ENCODE results near the gene TMEM63A.
"Not testable (repeated sequence)": the region's sequence is repeated elsewhere in the genome, so short reads cannot be mapped to it uniquely, and the experiment has no call there.

TMEM63A gene

DNA sequence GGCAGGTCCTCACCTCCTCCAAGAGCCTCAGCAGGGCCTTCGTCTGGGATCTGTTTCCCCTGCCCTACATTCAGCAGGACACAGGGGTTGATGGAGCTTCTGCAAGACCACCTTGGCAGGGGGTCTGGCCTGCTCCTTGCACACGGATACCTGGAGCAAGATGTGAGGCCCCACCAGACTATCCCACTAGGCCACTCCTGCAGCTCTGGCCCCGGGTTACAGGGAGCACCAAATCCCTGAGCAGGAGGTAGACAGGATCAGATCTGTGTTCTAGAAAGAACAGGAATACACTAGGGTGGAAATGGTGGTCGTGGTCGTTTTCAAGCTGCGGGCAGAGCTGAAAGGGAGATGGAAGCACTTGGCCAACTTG, 38.8 kb downstream of the TMEM63A start:
- no peak for DNase-seq

DNA sequence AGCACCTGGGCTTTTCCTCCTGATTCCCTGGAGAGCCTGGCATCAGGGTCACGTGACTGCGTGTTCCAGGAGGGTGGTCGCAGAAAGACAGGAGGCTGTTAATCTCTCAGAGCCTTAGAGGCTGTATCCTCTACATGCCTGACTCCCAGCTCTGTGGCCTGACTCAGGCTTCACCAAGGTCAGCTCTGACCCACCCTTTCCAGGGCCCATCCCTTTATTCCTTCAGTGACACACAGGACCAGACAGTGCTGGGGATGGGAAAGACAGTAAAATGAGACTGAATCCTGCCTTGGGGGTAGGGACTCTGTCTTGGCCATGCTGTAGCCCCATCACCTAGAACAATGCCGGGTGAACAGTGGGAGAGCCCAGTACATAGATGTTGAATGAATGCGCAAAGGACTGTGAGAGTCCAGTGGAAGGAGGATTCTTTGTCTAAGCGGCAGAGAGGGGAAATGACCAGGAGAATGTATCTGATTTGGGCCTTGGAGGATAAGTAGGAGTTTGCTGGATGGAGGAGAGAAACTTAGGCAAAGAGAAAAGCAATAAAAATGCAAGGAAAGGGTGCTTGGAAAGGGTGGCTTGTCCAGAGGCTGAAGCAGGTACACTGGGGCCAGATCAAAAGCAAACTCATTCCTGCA, 39.3 kb downstream of the TMEM63A start:
- DNase-seq = no peak

DNA sequence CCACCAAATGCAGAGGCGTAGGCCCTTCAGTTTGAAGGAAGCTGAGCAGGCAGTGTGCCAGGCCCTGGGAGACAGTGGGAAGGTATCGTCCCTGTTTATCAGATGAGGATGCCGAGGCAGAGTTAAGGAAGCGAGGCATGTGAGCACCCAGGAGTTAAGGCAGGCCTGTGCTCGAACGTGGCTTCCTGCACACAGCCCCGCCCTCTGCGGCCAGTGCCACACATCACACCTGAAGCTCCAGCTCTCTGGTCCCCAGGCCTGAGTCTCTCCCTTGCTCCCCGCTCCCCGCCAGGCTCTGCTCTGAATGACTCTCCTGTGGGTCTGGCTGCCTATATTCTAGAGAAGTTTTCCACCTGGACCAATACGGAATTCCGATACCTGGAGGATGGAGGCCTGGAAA, 40.1 kb downstream of the TMEM63A start:
- no peak for DNase-seq

DNA sequence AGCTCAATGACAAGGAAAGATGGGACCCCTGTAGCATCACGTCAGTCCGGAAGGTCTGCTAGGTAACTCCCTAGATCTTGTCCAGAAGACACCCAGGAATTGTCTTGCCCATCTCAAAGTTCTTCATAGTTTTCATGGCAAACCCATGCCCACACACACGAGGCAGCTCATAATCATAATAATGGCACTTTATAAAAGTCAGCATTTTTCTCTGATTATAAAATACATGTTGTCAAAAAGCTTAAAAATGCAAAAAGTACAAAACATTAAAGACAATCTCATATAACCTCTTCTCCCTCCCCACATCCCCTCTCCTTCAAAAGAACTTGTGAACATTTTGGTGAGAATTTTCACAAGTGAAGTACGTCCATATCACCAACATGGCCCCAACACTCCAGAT, 41.5 kb downstream of the TMEM63A start:
- no peak for DNase-seq

DNA sequence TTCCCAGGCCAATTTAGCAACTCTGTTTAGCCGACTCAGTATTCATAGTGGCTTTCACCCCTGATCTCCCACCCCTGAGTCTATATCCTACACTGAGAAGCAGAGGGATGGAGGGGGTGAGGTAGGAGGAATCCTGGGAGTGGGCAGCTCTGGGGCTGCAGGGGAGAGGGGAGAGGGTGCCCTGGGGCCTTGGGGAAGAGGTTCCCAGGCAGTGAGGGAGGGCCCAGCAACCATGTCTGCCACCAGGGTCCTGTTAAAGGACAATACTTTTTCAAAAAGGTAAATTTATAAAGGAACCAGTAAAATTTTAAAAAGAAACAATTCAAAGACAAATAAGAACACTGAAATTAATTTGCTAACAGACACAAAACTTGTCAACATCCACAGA, 42.0 kb downstream of the TMEM63A start:
- DNase-seq = no peak

DNA sequence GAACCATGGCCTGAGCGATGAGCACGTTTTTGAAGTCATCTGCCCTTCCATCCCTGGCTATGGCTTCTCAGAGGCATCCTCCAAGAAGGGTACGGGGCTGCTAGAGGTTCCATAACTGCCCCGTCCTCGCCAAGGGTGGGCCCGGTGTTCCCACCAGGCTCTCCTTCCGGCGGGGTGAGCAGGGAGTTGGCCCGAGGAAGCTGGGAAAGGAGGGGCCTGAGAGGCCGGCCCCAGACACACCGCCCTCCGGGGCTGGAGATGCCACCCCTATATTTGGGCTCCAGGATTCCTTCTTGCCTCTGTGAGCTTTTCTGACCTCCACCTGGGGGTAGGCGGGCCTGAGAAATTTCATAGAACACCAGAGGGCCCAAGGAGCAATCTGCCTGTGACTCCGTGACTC, 43.4 kb downstream of the TMEM63A start:
- no peak for DNase-seq

DNA sequence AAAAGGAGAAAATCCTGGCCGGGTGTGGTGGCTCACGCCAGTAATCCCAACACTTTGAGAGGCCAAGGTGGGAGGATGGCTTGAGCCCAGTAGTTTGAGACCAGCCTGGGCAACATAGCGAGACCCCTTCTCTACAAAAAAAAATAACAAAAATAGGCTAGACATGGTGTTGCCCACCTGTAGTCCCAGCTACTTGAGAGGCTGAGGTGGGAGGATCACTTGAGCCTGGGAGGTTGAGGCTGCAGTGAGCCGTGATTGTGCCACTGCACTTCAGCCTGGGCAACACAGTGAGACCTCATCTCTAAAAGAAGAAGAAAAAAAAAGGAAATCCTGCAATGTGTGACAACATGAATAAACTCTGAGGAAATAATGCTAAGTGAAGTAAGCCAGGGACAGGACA, 45.9 kb downstream of the TMEM63A start:
- not testable (repeated sequence) for DNase-seq

DNA sequence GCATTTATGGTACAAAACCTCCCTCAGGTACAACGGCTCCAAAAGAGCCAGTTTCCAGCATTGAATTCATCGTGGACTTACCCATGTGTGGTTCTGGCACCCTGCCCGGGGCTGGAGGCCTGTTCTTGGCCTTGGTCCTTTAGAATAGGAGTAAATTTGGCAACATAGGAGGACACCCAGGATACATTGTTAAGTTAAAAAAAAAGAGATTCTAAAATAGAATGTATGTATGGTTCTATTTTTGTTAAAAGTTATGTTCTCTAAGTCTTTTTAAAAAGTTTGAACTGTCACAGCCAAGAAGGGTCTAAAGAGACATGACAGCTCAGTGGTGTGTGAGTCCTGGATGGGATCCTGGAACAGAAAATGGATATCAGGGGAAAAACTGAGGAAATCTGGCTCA, 46.3 kb downstream of the TMEM63A start:
- no peak for DNase-seq

DNA sequence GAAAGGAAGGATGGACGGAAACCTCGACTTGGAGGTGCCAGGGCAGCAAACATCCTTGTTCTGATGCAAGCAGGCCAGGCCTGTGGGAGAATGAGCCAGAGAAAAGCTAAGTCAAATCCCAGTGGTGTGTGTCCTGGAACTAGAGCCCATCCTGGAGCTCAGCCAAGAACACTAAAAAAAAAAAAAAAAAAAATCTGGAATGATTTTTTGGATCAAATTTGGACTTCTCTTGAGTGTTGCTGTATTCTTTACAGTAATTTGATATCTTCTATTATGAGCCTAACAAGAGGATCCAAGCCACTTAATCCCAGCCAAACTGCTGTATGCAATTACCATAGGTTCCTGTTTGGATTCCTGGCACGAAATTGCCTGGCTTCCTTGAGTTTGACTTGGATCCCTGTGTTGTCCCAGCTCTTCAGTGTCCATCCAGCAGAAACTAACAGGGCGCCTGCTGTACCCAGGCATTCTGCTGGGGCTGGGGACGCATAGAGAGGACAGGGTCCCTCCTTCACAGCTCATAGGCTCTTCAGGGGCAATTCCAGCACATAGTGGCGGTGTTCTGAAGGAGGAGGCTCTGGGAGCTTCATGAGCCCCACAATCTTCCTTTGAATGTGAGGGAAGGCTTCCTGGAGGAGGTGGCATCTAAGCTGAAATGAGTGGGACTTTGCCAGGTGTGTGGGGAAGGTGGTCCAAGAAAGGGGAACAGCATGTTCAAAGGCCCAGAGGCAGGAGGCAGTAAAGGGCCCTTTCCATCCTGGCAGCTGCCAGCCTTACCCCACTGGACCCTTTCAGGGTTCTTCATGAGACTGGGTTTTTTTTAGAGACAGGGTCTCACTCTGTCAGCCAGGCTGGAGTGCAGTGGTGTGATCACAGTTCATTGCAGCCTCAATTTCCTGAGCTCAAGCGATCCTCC, 47.5 kb downstream of the TMEM63A start:
- DNase-seq = no peak

DNA sequence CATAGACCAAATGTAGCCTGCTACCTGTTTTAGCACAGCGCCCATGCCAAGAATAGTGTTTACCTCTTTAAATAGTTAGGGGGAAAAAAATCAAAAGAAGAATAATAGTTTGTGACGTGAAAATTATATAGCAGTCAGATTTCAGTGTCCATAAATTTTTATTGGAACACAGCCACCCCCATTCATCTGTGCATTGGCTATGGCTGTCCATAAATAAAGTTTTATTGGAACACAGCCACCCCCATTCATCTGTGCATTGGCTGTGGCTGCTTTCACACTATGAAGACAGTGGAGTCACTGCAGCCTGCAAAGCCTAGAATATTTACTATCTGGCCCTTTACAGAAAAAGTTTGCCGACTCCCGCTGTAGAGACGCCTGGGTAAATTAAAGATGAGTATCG, 51.3 kb downstream of the TMEM63A start:
- DNase-seq = no peak

DNA sequence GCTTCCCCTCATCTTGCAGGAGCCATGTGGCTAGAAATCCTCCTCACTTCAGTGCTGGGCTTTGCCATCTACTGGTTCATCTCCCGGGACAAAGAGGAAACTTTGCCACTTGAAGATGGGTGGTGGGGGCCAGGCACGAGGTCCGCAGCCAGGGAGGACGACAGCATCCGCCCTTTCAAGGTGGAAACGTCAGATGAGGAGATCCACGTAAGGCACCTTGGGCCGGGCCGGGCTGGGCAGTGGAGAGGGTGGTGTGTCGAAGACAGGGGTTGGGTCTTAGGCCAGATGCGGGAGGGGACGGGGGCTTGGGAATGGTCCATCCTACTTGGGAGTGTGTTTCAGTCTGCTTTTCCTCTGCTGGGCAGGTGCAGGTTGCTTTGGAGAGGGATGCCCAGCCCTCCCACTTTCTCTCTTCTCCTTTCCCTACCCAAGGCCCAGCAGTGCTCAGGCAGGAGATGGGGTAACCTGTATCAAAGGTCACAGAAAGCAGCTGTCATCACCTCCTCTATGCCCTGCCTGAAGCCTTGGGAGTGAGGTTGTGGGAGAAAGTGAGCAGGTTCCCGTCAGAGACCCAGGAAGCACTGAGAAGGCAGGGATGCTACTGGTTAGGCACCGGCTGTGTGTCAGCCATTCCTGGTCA, 53.4 kb downstream of the TMEM63A start:
- DNase-seq = no peak

DNA sequence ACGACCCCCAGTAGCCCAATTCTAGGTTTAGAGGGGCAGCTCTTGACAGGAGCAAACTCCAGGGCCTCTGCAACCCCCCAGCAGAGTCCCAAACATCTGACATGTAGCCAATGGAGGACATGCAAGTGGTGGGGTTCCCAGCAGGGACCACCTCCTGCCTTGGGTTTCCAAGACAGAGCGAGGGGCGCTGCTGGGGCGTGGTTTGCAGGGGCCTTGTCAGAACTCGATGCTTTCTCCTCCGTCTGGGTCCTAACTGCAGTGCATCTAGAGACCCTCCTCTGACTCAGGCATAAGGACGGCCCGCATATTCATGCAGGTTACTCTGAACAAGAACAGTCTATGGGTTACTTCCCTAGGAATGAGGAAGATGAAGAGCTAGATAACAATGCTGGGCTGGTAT, 55.1 kb downstream of the TMEM63A start:
- DNase-seq = no peak

DNA sequence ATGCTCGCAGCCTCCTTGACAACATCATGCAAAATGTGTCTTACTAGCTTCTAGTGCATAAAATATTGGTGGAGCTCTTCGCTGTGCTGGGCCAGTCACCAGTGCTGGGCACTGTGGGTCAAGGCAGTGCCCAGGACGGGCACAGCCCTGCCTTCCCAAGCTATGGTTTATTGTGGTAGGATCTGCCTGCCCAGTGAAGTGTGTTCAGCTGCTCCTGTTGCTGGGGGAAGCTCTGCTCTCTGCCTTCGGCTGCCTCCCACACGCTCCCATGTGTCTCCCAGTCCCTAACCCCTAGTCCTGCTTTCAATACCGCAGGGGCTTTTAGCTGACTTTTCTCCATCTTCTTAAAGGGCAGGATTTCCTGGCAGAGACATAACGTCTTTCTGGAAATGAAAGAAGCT, 56.6 kb downstream of the TMEM63A start:
- no peak for DNase-seq

DNA sequence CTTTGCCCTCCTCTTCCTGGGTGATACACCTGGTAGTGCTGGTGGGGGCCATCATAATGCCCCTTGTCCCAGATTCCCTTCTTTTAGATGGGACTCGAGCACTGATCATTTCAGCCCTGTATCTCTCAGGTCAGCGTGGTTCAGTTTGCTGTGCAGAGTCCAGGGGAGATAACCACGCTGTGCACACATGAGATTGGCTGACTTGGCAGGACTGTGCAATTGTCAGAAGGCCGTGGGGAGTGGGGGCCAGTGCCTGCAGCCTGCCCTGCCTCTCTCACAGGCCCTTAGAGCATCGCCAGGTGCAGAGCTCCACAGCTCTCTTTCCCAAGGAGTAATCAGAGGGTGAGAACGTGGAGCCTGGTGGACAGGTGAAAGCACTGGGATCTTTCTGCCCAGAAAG, 57.1 kb downstream of the TMEM63A start:
- DNase-seq = no peak

DNA sequence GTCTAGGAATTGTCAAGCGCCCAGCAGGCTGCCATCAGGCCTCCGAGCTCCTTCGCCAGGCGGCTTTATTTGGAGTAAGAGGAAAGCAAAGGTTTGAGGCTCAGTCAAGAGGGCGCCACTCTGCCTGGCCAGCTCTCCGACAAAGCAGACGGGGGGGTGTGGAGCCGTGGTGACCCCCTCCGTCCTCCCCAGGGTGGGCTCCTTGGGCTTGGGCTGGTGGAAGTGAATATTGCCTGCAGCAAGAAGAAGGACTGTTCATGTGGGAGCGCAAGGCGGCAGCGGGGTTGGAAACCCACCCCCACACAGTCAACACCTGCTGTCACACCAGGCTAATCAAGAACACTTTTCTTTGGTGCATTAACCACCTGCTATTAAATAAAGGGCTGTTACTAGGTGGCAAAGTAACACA, 57.6 kb downstream of the TMEM63A start:
- no peak for DNase-seq

DNA sequence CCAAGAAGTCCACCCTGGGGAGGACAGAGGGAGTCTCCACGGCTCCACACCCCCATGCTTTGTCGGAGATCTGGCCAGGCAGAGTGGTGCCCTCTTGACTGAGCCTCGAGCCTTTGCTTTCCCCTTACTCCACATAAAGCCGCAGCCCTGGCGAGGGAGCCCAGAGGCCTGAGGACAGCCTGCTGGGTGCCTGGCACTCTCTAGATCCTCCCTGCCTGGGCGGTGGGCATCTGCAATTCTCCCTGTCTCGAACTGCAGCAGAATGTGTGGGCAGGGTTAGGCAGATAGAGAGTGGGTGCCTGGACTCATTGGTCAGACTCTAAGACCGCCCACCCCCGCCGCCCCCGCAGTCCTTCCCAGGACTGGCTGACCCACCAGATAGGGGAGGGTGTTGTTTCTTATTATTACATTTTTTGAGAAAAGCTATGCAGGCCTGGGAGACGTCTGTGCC, 58.3 kb downstream of the TMEM63A start:
- DNase-seq = no peak

DNA sequence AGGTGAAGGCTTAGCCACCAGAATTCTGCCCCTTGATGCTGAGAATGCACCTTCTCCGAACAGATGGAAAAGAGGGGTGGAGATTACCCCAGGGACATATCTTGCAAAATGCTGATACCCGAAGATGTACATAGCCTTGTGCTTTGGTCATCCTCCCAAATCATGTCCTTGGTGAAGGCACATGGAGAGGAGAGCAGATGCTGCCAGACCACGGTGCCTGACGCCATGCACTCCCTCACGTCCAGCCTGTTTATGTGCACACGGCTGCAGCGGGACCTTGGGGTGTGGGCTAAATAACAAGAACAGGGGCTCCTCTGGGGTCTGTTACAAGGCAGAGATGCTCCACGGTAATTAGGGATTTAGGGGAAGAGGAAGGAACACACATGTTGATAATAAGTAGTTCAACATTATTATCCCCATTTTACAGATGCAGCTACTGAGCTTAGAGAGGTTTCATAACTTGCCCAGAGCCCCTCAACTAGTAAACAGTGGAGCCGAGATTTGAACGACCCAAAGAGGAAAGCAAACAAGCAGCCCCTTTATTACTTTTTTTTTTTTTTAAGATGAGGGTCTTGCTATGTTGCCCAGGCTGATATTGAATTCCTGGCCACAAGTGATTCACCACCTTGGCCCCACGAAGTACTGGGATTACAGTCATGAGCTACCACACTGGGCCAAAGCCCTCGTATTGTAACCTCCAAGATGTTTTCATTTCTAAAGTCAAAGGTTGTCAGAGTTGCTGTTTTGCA, 59.4 kb downstream of the TMEM63A start:
- DNase-seq = no peak

DNA sequence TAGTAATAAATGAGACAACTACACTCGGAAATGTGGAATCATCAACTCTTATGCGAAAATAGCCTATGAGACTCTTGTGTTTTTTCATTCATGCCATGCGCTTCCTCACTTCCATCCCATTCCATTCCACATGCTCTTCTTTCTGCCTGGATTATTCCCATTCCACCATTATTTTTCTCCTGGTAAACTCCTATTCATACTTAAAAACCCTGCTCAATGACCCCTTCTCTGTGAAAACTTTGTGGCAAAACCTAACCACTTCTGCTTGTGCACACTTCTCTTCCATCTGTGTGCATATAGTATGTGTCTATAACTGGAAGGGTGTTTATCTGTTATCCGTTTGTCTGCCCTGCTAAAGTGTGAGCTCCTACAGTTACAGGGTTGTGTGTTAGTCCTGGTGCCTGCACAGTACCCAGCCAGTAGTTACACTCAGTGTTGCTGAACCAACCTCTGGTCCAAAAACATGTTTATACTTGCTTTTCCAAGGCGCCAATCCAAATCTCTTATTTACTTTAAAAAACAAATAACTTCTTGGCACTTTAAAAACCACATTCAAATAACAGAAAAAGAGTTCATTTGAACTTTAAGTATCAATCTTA, 61.6 kb downstream of the TMEM63A start:
- no peak for DNase-seq

DNA sequence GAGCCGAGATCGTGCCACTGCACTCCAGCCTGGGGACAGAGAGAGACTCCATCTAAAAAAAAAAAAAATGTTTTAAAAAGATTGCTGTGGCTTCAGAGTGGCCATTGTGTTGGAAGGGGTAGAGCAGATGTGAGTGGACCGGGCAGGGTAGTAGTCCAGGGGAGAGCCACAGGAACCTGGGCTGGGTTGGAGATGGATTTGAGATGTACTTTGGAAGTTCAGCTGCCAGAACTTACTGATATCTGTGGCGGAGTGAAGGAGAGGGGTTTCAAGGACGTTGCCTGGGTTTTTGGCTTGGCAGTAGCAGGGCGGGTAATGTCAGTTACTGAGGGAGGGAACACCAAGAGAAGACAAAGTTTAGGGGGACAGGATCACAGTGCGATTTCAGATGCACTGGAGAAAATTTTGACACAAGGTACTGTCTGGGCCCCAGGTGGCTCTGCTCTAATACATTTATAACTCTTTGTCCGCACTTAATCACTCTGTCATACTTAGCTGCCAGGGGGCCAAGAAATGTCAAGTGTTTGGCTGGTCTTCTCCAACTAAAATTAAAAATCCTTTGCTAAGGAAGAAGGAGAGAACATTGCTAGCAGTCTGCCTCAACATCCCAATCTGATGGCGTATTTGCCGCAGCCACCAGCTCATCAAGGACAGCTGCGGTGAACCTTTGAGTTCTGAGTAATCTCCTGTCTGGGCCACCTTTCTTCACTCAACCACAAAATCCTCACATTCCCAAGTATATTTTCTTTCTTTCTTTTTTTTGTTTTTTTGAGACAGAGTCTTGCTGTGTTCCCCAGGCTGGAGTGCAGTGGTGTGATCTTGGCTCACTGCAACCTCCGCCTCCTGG, 62.6 kb downstream of the TMEM63A start:
- no peak for DNase-seq

DNA sequence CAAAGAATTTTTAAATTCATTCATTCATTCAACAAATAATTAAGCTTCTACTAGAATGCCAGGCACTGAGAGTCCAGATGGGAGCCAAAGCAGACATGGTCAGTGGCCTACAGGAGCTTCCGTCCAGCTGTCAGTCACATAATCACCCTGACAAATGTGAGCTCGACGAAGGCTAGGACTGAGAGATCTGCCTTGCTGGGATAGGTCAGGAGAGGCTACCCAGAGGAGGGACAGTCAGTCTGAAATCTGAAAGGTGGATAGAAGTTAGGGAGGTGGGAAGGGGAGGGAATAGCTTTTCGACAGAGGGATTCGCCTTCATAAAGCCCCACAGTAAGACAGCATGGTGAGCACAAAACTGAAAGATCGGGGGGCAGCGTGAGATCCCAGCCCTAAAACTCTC, 64.0 kb downstream of the TMEM63A start:
- no peak for DNase-seq

DNA sequence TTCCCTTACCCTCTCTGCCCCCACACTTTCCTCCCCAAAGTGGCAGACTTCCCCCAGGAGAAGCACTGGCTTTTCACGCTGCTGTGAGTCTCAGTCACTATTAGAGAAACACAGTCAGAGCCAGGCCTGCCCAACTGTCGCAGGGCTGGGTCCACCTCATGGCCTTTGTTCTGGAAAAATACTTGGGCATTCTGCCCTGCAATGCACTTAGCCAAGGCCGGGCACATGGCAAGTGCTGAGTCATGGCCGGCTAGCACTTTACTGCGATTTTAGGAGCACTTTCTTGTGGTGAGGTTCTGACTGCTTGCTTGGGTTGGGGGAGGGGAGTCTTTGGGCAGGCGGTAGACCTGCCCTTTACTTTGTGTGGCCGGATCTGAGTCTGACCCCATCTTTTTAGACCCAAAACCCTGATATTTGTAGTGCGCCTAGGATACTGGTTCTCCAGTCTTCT, 64.5 kb downstream of the TMEM63A start:
- no peak for DNase-seq
